ENCODE results near the gene OR52E6. TPM values are rescaled to one million over a fixed set of nuclear protein-coding genes. Genes with fewer than 3 reads are reported as not detected.

Gene OR52E6
- polyA plus RNA-seq, 2 of the 4 experiments (the other 2 are of a cell fraction) = not detected

- POLR2A ChIA-PET = no interaction called here
- ATAC-seq = no peak
These were observed 46.0 kb upstream of the OR52E6 start for GRCh38 chr11:5887661-5888060.

GRCh38 chr11:5887172-5887571 lies 45.5 kb upstream of the OR52E6 start:
- DNase-seq (ENCODE audit: low read depth in 1 of 2, low spot score in 1 of 2) (no peak), ATAC-seq (no peak), FAIRE-seq (no peak)
- 1% methylated on average over 3 of the region's 3 CpGs for WGBS (ENCODE audit: missing lambda C conversion rate)
- Histone ChIP-seq H3K4me1 (no peaks in the 10 kb centered on the region), H3K27ac (no peak overlapping the region), H3K4me3 (no peak overlapping the region), H3K4me2 (no peak overlapping the region), H3K9me3 (no peaks in the 10 kb centered on the region)
- CTCF ChIA-PET = no interaction called here
- POLR2A ChIA-PET = no interaction called here
- TF ChIP-seq CBX8 (IDR thresholded peaks at IDR 0.05) (no peak), E2F6 (IDR thresholded peaks at IDR 0.05; ENCODE audit: borderline replicate concordance, low read depth) (no peak), POLR2AphosphoS2 (conservative IDR thresholded peaks at IDR 0.05; ENCODE audit: low read length) (no peak), RFX5 (IDR thresholded peaks at IDR 0.05) (no peak)

More at GRCh38 chr11:5887661-5888060, 46.0 kb upstream of the OR52E6 start:
- TF ChIP-seq ZNF302 (CRISPR knock-in tag; IDR thresholded peaks at IDR 0.05) = no peak
- DNase-seq (ENCODE audit: low read depth in 1 of 2, low spot score in 1 of 2) = no peak
- 0% methylated on average over 1 of the region's 1 CpG for WGBS (ENCODE audit: missing lambda C conversion rate)
- Histone ChIP-seq H3K4me3 (no peak overlapping the region), H3K4me2 (no peak overlapping the region), H3K4me1 (no peaks in the 10 kb centered on the region), H3K9me3 (no peaks in the 10 kb centered on the region), H3K27ac (no peak overlapping the region)
- FAIRE-seq = no peak
- CTCF ChIA-PET = interaction anchor here (0.8 kb wide), 1 partner anchor 162 kb away, joined by 3 read pairs; no protein-coding TSS in a partner anchor

GRCh38 chr11:5881756-5882155 lies 40.1 kb upstream of the OR52E6 start:
- CTCF ChIA-PET = interaction anchor here (1.0 to 1.2 kb wide), 2 partner anchors 9 to 47 kb away, joined by 3 to 4 read pairs; no protein-coding TSS in a partner anchor
- no peak overlapping the region for H3K27ac ChIP-seq
- H3K4me1 ChIP-seq = no peaks in the 10 kb centered on the region
- H3K4me3 ChIP-seq = no peak overlapping the region
- POLR2A ChIA-PET = no interaction called here
- H3K4me2 ChIP-seq = no peak overlapping the region
- H3K9me3 ChIP-seq = no peaks in the 10 kb centered on the region
- TF ChIP-seq MYC (IDR thresholded peaks at IDR 0.05; ENCODE audit: borderline replicate concordance, low read length) (no peak), MAFK (IDR thresholded peaks at IDR 0.05; ENCODE audit: partially characterized antibody) (peak; percentile 69), RNF2 (IDR thresholded peaks at IDR 0.05; ENCODE audit: borderline replicate concordance, low read depth) (no peak), HMGXB4 (CRISPR knock-in tag; IDR thresholded peaks at IDR 0.05; ENCODE audit: borderline replicate concordance) (no peak)
- DNase-seq (ENCODE audit: low read depth in 1 of 2, low spot score in 1 of 2) (no peak), ATAC-seq (no peak), FAIRE-seq (no peak)

GRCh38 chr11:5880329-5880728 lies 38.6 kb upstream of the OR52E6 start, which contains the start of gene OR52E4:
Gene OR52E4 (plus strand): TSS chr11:5880629. CDS start chr11:5884293, 3,664 bp downstream.
- POLR2A ChIA-PET = no interaction called here
- CTCF ChIA-PET = no interaction called here
- no peak for ATAC-seq
- WGBS (ENCODE audit: missing lambda C conversion rate) = 0% methylated on average over 4 of the region's 4 CpGs
- no peak for TF ChIP-seq MYC (IDR thresholded peaks at IDR 0.05; ENCODE audit: borderline replicate concordance, low read length)
- TF ChIP-seq RCOR1 (IDR thresholded peaks at IDR 0.05; ENCODE audit: low read depth, low read length) = no peak
- TF ChIP-seq RFX5 (IDR thresholded peaks at IDR 0.05) = no peak
- DNase-seq (ENCODE audit: low read depth in 1 of 2, low spot score in 1 of 2) = no peak
- H3K4me2 ChIP-seq = no peak within 1 kb of the TSS
- H3K4me3 ChIP-seq = no peak within 1 kb of the TSS
- no peak for FAIRE-seq
- H3K27ac ChIP-seq = no peak within 1 kb of the TSS
- no peaks in the 10 kb centered on the region for H3K4me1 ChIP-seq
- H3K9me3 ChIP-seq = no peaks in the 10 kb centered on the region

- no peak overlapping the region for H3K4me3 ChIP-seq
- POLR2A ChIA-PET = no interaction called here
- FAIRE-seq (no peak), DNase-seq (ENCODE audit: low read depth in 1 of 2, low spot score in 1 of 2) (no peak), ATAC-seq (no peak)
- CTCF ChIA-PET = interaction anchor here (1.2 kb wide), 1 partner anchor 13 kb away, joined by 3 read pairs; no protein-coding TSS in a partner anchor
- no peak overlapping the region for H3K27ac ChIP-seq
- H3K4me2 ChIP-seq = no peak overlapping the region
- 2% methylated on average over 2 of the region's 2 CpGs for WGBS (ENCODE audit: missing lambda C conversion rate)
- H3K4me1 ChIP-seq = no peaks in the 10 kb centered on the region
- H3K9me3 ChIP-seq = no peaks in the 10 kb centered on the region
- TF ChIP-seq EHMT2 (IDR thresholded peaks at IDR 0.05; ENCODE audit: low read depth) = no peak
- TF ChIP-seq ESRRA (IDR thresholded peaks at IDR 0.05; ENCODE audit: borderline replicate concordance, low read length) = no peak
- TF ChIP-seq CHD2 (IDR thresholded peaks at IDR 0.05; ENCODE audit: low read length, partially characterized antibody) = no peak
- no peak for TF ChIP-seq REST (IDR thresholded peaks at IDR 0.05)
- no peak for TF ChIP-seq ELK1 (IDR thresholded peaks at IDR 0.05; ENCODE audit: low read depth, low read length)
- no peak for TF ChIP-seq TFCP2L1 (CRISPR knock-in tag; IDR thresholded peaks at IDR 0.05)
- no peak for TF ChIP-seq RFX5 (IDR thresholded peaks at IDR 0.05)
- TF ChIP-seq RARB (CRISPR knock-in tag; IDR thresholded peaks at IDR 0.05) = no peak
- no peak for TF ChIP-seq HES2 (IDR thresholded peaks at IDR 0.05)
- no peak for TF ChIP-seq HDAC2 (IDR thresholded peaks at IDR 0.05)
- no peak for TF ChIP-seq FOSB (CRISPR knock-in tag; IDR thresholded peaks at IDR 0.05)
These were observed 36.9 kb upstream of the OR52E6 start for GRCh38 chr11:5878564-5878963.
